K562 (cell line): ENCODE measurements around the gene BTBD2. TPM values are rescaled to one million over a fixed set of nuclear protein-coding genes. Genes with fewer than 3 reads are reported as not detected.
A peak's percentile ranks its signal among the peaks of the same experiment; 100 is the strongest.

Experiments used
- ATAC-seq: fragments of 200-7000 bp; cut with Tn5 transposase; 3 replicates; pipeline ENCODE4 v1.9.1; 2020; ENCODE audit warnings: moderate library complexity
- BruUV-seq: library from RNA; stranded (reverse); fragments of 400-500 nt; replicated peaks from 2 replicates; lab custom pipeline; 2021; lab: Mats Ljungman, UMichigan
- CTCF ChIA-PET: fragments of 300-600 bp; formaldehyde crosslinking; extraction: SDS; loops from one replicate; lab custom pipeline; 2021; ENCODE audit warnings: low intra/inter-chr PET ratio; lab: Yijun Ruan, JAX
- POLR2A ChIA-PET: fragments of 300-600, 350-650 bp; sonication (Branson Sonifier 250); formaldehyde crosslinking; extraction: SDS; loops from one replicate; lab custom pipeline; 2021; ENCODE audit warnings: antibody characterized with exemption, inconsistent platforms; lab: Yijun Ruan, JAX
- DNase-seq, 4 experiments: peaks; one replicate each; pipeline versions ENCODE4 v3.0.0 to v3.0.0-alpha.2; 2011 to 2018; ENCODE audit warnings: low spot score in 3 of 4, mixed read lengths in 3 of 4; ENCODE audit errors: extremely low read depth in 1 of 4
- FAIRE-seq: peaks from 2 replicates; lab custom pipeline; 2011; peaks lifted over from hg19 to GRCh38; lab: Jason Lieb, UNC
- H2AFZ ChIP-seq: 2 replicates; pipeline ENCODE4 v1.6.0; 2011; ENCODE audit warnings: low read depth, low read length, control low read depth, inconsistent platforms
- H3K27ac ChIP-seq: fragments of 200-600 bp; 3 replicates; pipeline ENCODE4 v1.8.0; 2011; ENCODE audit warnings: low read depth, mild to moderate bottlenecking, control low read depth, inconsistent platforms, low read length, moderate library complexity, mixed read lengths; ENCODE audit errors: extremely low read depth
- H3K27me3 ChIP-seq, 2 experiments: fragments of 300-600 bp in 1 of 2; 2 replicates in 1 of 2; 3 replicates in 1 of 2; pipeline versions ENCODE4 v1.6.0 to v1.8.0; 2011; ENCODE audit warnings: inconsistent platforms in 2 of 2, low read length in 2 of 2, mild to moderate bottlenecking in 1 of 2, mixed read lengths in 1 of 2, moderate library complexity in 1 of 2; ENCODE audit not compliant: control insufficient read depth in 2 of 2, insufficient read depth in 2 of 2
- H3K36me3 ChIP-seq: fragments of 300-600 bp; 3 replicates; pipeline ENCODE4 v1.8.0; 2011; ENCODE audit warnings: mild to moderate bottlenecking, low read length, inconsistent platforms; ENCODE audit not compliant: control insufficient read depth, insufficient read depth
- H3K4me1 ChIP-seq, 2 experiments: fragments of 200-600 bp in 1 of 2; replicated peaks in 1 of 2; 2 replicates in 1 of 2; 3 replicates in 1 of 2; pipeline versions ENCODE4 v1.5.1 to v1.8.0; 2011; ENCODE audit warnings: inconsistent platforms in 2 of 2, low read length in 2 of 2, mild to moderate bottlenecking in 1 of 2, mixed read lengths in 1 of 2, moderate library complexity in 1 of 2; ENCODE audit not compliant: control insufficient read depth in 2 of 2, insufficient read depth in 2 of 2
- H3K4me2 ChIP-seq: 2 replicates; pipeline ENCODE4 v1.6.1; 2011; ENCODE audit warnings: low read length, control low read depth, inconsistent platforms, mixed read lengths; ENCODE audit not compliant: insufficient read depth
- H3K4me3 ChIP-seq: fragments of 200-600 bp; sonication (generic), shearing (Covaris generic); 2 replicates; pipeline ENCODE4 v1.5.1; 2016; ENCODE audit warnings: control low read depth, inconsistent platforms
- H3K79me2 ChIP-seq: fragments of 200-600 bp; 3 replicates; pipeline ENCODE4 v1.8.0; 2011; ENCODE audit warnings: low read length, inconsistent platforms; ENCODE audit not compliant: control insufficient read depth, insufficient read depth
- H3K9ac ChIP-seq, 2 experiments: 2 replicates each; pipeline versions ENCODE4 v1.6.0 to v1.6.1; 2011; ENCODE audit warnings: low read depth in 2 of 2, low read length in 2 of 2, control low read depth in 1 of 2, inconsistent platforms in 1 of 2, mild to moderate bottlenecking in 1 of 2, mixed read lengths in 1 of 2; ENCODE audit not compliant: insufficient read depth in 1 of 2
- H3K9me1 ChIP-seq: one replicate; pipeline ENCODE4 v1.6.0; 2011; ENCODE audit warnings: inconsistent platforms, mild to moderate bottlenecking, low read length, moderate library complexity; ENCODE audit not compliant: control insufficient read depth, insufficient read depth
- H3K9me3 ChIP-seq: replicated peaks from 2 replicates; pipeline ENCODE4 v1.5.1; 2011; ENCODE audit warnings: low read depth, low read length, inconsistent platforms; ENCODE audit not compliant: control insufficient read depth, insufficient read depth
- H4K20me1 ChIP-seq: replicated peaks from 2 replicates; pipeline ENCODE4 v1.6.1; 2011; ENCODE audit warnings: low read length, inconsistent platforms, mixed read lengths; ENCODE audit not compliant: control insufficient read depth, insufficient read depth
- CREB3 ChIP-seq: fragments of 450-650 bp; conservative IDR thresholded peaks from 2 replicates; pipeline ENCODE4 v1.6.1; 2016; ENCODE audit warnings: missing genetic modification characterization, low read depth, mild to moderate bottlenecking, missing compliant biosample characterization, moderate library complexity
- FIP1L1 ChIP-seq: fragments of 200-400 bp; formaldehyde crosslinking; IDR thresholded peaks from 2 replicates; pipeline ENCODE4 v1.6.1; 2018; ENCODE audit warnings: mild to moderate bottlenecking, low read depth, low read length; ENCODE audit not compliant: poor library complexity, severe bottlenecking
- HMBOX1 ChIP-seq: sonication (generic); IDR thresholded peaks from 2 replicates; pipeline ENCODE4 v1.6.1; 2016
- KLF10 ChIP-seq: fragments of 250-450 bp; sonication (Bioruptor Pico); IDR thresholded peaks from 2 replicates; pipeline ENCODE4 v1.6.1; 2021; ENCODE audit warnings: matching md5 sums
- MCM5 ChIP-seq: fragments of 450-650 bp; IDR thresholded peaks from 2 replicates; pipeline ENCODE4 v1.6.1; 2016; ENCODE audit warnings: low read depth
- MYNN ChIP-seq, 2 experiments: sonication (generic); formaldehyde crosslinking in 1 of 2; IDR thresholded peaks; 2 replicates each; pipeline versions ENCODE4 v1.5.0 to v1.6.1; 2016 to 2020; ENCODE audit warnings: antibody characterized with exemption in 1 of 2, missing genetic modification reagents in 1 of 2
- NFIC ChIP-seq: fragments of 450-650 bp; IDR thresholded peaks from 2 replicates; pipeline ENCODE4 v1.6.1; 2017; ENCODE audit warnings: mild to moderate bottlenecking, inconsistent platforms
- SMARCE1 ChIP-seq: fragments of 450-650 bp; IDR thresholded peaks from 2 replicates; pipeline ENCODE4 v1.7.1; 2016; ENCODE audit warnings: mild to moderate bottlenecking
- THRA ChIP-seq: fragments of 450-650 bp; IDR thresholded peaks from 2 replicates; pipeline ENCODE4 v1.6.1; 2017; ENCODE audit warnings: mild to moderate bottlenecking, moderate library complexity
- ZBTB33 ChIP-seq: sonication (generic); formaldehyde crosslinking; IDR thresholded peaks from 2 replicates; pipeline ENCODE4 v1.8.1; 2023; ENCODE audit warnings: mild to moderate bottlenecking, missing genetic modification reagents
- WGBS: fragments of 100-300 bp; shearing (Covaris generic); methylation state at CpG from one replicate; pipeline ENCODE4 v1.1.6; 2016; ENCODE audit warnings: low coverage, mixed read lengths; ENCODE audit not compliant: insufficient coverage; ENCODE audit errors: missing lambda C conversion rate; 5-methylcytosine and 5-hydroxymethylcytosine counted together
- in situ Hi-C: fragments of 300-500 bp; cut with MboI; formaldehyde crosslinking; loops from 4 replicates; pipeline ENCODE4 v1.15.0; 2018; ENCODE audit warnings: inconsistent platforms, mixed read lengths
- intact Hi-C: fragments of 100-400 bp; cut with micrococcal nuclease; formaldehyde crosslinking; loops from 2 replicates; pipeline ENCODE4 v1.14.2; 2022
- polyA plus RNA-seq, 8 experiments: library from polyadenylated mRNA; depleted of rRNA in 4 of 8; stranded (reverse) in 5 of 8; unstranded in 3 of 8; fragments of >200 nt; fragmentation: Nextera tagmentation in 2 of 8; fragmentation: Illumina TruSeq in 1 of 8; extraction: Ambion mirVana in 2 of 8; extraction: Trizol in 1 of 8; gene quantifications; 2 replicates each; pipeline versions ENCODE4 v1.2.1 to v1.2.3, GENCODE V29; 2011 to 2014; ENCODE audit warnings: inconsistent platforms in 1 of 8, missing spikeins in 1 of 8
- total RNA-seq, 7 experiments: library from RNA; depleted of rRNA in 6 of 7; stranded (reverse); fragments of >200 nt in 6 of 7; fragmentation: Illumina TruSeq in 2 of 7; extraction: Trizol in 2 of 7; gene quantifications; 2 replicates each; pipeline versions ENCODE4 v1.2.1 to v1.2.3, GENCODE V29; 2011 to 2021; ENCODE audit warnings: low replicate concordance in 1 of 7

Gene BTBD2
- total and polyA plus RNA-seq, 9 of the 15 experiments (the other 6 are each of a cell fraction or from before 2014, with no cell fraction given): 0.10 to 15.6 (median 6.9) TPM

- TF ChIP-seq NFIC (no peak), MYNN (IDR thresholded peaks at IDR 0.05) (no peak), MYNN (CRISPR knock-in tag; IDR thresholded peaks at IDR 0.05) (no peak), MCM5 (no peak), HMBOX1 (no peak)
Observed at GRCh38 chr19:2064788-2065524, 49.4 kb upstream of the BTBD2 start (continued).

- H2AFZ ChIP-seq: no peak overlapping the region
- DNase-seq: no peak
- no TSS peak for BruUV-seq
- H3K27ac ChIP-seq: no peak overlapping the region
- H3K9ac ChIP-seq: peak overlapping the region in 1 of 2 experiments; percentile 81; a peak in 2 of 4 replicates
- no peaks in the 10 kb centered on the region for H3K9me3 ChIP-seq
- H3K9me1 ChIP-seq: no peaks in the 10 kb centered on the region
- ATAC-seq: no peak
- no peak for FAIRE-seq
- intact Hi-C loops (loop anchor here (5.0 kb wide), 1 partner anchor 137 kb away; no protein-coding TSS in a partner anchor), in situ Hi-C loops (no loop called here)
- peaks cover 18 to 54% of the 10 kb centered on the region in 2 experiments for H3K4me1 ChIP-seq
- H3K4me2 ChIP-seq: no peak overlapping the region
- H3K36me3 ChIP-seq: no peaks in the 10 kb centered on the region
- H3K4me3 ChIP-seq: no peak overlapping the region
- peaks cover 9% of the 10 kb centered on the region; the same call in 2 of the 3 replicates for H3K79me2 ChIP-seq
- no peaks in the 10 kb centered on the region for H3K27me3 ChIP-seq
- TF ChIP-seq ZBTB33 (peak; percentile 76), THRA (no peak), SMARCE1 (no peak), CREB3 (tag) (no peak), FIP1L1 (no peak), KLF10 (CRISPR knock-in tag) (no peak)
- TF ChIP-seq, all 486 proteins: peak for 1
- 86% methylated on average over 9 of the region's 13 CpGs for WGBS
- no peaks in the 10 kb centered on the region for H4K20me1 ChIP-seq
- CTCF ChIA-PET: no interaction called here
- POLR2A ChIA-PET: interaction anchor here (6.8 kb wide), 1 partner anchor 16 kb away, joined by 72 read pairs; no protein-coding TSS in a partner anchor
Observed at GRCh38 chr19:2064395-2064787, 48.9 kb upstream of the BTBD2 start.
